Activated naive CD8-positive, alpha-beta T cell treated with anti-CD3 and anti-CD28 coated beads, Interleukin-2, amount 50 U/mL, for 16 hours (primary cell): ENCODE data around the gene SDS.

ENCODE experiments used
- DNase-seq: peaks from one replicate; pipeline ENCODE4 v3.0.0-alpha.2; 2020; ENCODE audit warnings: low read depth, low spot score

Gene SDS

GRCh38 chr12:113400362-113400761, 3.3 kb downstream of the SDS start:
- no peak for DNase-seq

- DNase-seq, result no peak
Measured at GRCh38 chr12:113399490-113399889, 4.2 kb downstream of the SDS start.

DNA sequence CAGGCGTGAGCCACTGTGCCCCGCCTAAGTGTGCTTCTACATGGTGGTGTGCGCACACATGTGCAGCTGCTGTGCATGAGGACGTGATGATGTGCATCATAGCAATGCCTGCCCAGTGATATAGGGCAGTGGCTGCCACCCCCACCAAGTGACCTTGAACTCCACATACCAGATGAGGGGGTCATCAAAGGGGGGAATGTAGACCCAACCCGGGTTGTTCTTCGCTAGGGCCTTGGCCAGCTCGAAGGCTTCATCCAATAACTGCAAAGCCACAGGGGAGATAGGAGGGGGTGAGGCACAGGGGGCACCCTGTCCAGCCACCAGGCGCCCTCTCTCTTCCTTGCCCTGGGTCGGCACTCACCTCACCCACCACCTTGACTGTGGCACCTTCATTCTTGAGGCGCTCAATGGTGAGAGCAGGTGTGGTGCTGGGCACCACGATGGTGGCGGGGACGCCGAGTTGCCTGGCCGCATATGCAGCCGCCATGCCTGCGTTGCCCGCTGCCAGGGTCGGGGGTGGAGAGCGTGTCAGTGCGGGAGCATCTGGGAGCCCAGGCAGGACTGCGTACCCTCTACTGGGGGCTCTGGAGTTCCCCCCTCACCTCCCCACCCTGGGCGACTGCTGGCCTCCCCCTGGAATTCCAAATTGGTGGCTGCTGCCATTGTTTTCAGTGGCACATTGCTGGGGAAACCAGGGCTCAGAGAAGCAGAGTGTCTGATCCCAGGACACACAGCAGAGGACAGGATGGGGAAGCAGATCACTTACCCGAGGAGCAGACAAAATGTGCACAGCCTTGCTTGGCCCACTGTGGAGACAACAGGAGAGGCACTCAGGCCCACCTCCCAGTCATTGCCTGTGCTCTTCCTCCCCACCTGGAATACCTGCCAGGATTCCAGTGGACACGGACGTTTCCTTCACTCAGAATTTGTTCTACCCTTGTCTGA, 5.1 kb downstream of the SDS start:
- DNase-seq, result no peak

DNA sequence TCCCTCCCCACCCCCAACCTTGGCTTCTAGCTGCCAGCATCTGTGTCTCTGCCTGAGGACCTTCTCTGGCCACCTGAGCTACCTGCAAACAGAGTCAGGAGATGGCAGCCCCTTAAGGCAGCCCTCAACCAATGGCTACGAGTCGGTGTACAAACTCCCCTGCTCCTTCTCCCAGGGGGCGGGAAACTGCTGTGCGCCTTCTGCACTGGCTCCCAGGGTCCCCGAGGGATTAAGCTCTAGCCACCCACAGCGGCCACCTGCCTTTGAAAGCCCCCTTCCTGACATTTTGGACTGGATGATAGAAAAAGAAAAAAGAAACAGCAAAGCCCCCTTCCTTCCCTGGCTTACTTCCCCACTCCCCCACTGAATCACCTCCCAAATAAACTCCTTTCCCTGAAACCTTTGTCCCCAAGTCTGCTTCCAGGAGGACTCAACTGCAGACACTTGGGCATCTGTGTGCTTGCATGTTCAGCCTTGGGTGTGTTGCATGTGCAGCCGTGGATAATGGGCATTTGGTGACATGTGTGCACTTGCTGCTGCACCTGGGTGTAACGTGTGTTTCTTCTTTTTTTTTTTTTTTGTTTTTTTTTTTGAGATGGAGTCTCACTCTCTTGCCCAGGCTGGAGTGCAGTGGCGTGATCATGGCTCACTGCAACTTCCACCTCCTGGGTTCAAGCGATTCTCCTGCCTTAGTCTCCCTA, 6.0 kb downstream of the SDS start:
- DNase-seq, result no peak

DNA sequence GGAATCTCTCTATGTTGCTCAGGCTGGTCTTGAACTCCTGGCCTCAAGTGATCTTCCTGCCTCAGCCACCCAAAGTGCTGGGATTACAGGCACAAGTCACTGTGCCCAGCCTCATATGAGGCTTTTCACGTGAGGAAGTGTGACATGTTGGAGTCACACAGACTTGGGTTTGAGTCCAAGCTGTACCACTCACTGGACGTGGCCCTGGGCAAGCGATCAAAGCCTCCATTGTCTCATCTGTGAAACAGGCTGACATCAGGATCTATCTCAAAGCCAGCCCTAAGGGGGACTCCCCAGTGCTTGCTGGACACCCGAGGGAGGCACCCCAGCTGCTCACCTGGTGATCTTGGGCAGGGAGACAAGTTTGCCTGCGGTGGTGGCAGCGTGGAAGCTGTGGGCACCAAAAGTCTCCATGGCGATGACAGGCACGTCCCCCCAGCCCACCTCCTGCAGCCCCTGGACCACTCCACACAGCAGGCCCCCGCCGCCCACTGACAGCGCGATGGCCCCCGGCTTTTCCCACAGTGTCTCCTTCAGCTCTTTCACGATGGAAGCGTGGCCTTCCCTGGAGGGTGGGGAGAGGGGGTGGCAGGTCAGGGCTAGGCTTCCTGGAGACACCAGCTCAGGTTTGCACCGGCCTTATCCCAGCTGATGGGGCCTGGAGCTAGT, 6.7 kb downstream of the SDS start:
- DNase-seq, result no peak

- DNase-seq, result no peak
Measured at GRCh38 chr12:113396200-113396599, 7.5 kb downstream of the SDS start.

DNA sequence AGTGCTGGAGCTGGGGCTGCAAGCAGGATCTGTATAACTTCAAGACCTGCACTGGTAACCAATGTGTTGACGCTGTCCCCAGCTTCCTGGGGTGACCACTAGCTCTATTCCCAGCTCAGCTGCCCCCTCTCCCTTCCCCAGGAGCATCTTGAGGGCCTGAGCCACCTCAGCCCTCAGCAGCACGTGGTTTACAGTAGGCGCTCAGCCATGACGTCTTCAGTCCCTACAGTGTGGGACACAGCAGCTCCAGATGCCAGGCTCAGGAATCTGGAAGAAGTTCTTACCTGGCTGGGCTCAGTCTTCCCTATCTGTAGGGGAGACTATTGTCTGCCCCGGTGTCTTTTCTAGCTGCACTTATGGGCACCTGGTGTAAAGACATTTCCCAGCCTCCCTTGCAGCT, 8.6 kb downstream of the SDS start:
- no peak for DNase-seq

- DNase-seq, result no peak
Measured at GRCh38 chr12:113393749-113394148, 9.9 kb downstream of the SDS start.

DNA sequence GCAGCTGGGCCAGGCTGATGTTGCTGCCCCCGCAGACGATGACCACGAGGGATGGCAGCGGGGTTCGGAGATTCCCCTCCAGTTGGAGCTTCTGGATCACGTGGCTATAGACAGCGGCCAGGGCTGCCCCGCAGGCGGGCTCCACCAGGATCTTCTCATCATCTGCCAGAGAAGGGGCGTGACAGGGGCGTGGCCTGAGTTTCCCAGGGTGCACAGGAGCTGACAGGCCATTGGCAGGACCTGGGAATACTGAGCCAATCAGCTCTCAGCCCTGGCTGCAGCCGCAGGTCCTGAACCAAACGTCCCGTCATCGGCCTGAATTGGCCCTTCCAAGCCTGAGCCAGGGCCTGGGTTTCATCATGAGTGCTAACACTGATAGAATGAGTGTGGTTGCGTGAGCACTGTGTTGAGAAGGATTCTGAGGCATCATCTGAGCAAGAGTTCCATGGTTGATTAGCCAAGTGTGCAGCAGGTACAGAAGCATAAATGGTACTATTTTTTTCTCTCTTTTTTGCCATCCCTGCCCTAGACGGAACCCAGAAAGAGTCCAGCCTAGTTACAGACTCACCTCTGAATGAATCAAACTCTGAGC, 10.6 kb downstream of the SDS start:
- no peak for DNase-seq

GRCh38 chr12:113392520-113392919, 11.2 kb downstream of the SDS start:
- no peak for DNase-seq

GRCh38 chr12:113391650-113392337, 11.9 kb downstream of the SDS start:
- no peak for DNase-seq

- DNase-seq, result no peak
Measured at GRCh38 chr12:113391145-113391544, 12.5 kb downstream of the SDS start.

GRCh38 chr12:113390064-113391043, 13.3 kb downstream of the SDS start:
- DNase-seq, result no peak

DNA sequence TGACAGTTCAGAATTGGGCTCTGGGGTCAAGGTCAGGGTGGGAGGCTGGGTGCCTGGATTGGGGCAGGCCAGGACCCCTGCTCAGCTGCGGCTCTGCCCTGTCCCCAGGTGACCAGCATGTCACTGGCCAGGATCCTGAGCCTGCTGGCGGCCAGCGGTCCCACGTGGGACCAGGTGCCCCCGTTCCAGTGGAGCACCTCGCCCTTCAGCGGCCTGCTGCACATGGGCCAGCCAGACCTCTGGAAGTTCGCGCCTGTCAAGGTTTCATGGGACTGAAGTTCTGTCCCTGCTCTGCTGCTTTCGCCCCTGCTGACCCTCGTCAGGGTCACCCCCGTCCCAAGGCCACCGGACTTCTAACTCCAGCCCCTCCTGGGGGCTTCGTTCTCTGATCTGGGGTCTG, 15.3 kb downstream of the SDS start:
- no peak for DNase-seq

- no peak for DNase-seq
Measured at GRCh38 chr12:113387631-113388030, 16.1 kb downstream of the SDS start.

- DNase-seq, result no peak
Measured at GRCh38 chr12:113386866-113387566, 16.7 kb downstream of the SDS start.

DNA sequence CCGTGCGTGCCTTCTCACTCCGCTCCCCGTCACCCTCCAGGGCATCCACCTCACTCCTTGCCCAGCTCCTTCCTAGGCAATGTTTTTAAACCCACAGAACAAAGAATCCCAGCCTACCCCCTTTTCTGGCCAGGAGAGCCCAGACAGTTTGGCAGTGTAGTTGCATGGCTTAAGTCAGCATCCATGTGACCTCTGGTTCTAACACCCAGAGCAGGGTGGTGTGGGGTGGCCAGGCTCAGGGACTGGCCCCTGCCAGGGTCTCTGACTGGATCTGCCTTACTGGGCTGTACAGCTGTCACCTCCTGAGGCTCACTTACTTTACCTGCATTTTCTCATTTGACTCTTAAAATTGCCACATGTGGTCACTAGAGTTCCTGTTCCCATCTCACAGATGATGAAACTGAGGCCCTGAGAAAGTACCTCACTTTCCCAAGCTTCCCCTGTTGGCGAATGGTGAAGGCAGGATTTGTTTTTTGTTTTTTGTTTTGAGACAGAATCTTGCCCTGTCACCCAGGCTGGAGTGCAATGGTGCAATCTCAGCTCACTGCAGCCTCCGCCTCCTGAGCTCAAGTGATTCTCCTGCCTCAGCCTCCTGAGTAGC, 18.3 kb downstream of the SDS start:
- DNase-seq, result no peak

DNA sequence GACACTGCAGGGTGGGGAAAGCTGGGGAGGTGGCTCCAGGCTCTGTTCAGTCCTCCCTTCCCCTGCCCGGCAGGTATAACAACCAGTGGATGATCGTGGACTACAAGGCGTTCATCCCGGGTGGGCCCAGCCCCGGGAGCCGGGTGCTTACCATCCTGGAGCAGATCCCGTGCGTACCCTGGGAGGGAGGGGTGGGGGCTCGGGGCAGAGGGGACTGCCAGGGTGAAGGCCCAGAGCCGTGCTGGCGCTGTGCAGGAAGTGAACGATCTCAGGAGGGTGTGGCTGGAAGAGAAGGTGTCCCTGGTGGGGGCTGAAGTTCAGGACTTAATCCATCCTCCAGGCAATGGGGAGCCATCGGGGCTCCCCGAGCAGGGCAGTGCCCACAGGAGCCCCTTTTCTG, 18.9 kb downstream of the SDS start:
- DNase-seq, result no peak

GRCh38 chr12:113382206-113382605, 21.5 kb downstream of the SDS start:
- DNase-seq, result no peak
